GM12874 (cell line): ENCODE results near the gene SLC39A8.

ENCODE experiments used
- TF ChIP-seq, protein P1 (sequence below): IDR thresholded peaks from 2 replicates; pipeline ENCODE4 v1.5.1; 2011; ENCODE audit warnings: low read depth, mild to moderate bottlenecking, control low read depth, low read length, moderate library complexity; ENCODE audit not compliant: insufficient read depth

SLC39A8 gene

GRCh38 chr4:102335616-102336015, 9.7 kb downstream of the SLC39A8 start:
- TF ChIP-seq, protein P1, sequence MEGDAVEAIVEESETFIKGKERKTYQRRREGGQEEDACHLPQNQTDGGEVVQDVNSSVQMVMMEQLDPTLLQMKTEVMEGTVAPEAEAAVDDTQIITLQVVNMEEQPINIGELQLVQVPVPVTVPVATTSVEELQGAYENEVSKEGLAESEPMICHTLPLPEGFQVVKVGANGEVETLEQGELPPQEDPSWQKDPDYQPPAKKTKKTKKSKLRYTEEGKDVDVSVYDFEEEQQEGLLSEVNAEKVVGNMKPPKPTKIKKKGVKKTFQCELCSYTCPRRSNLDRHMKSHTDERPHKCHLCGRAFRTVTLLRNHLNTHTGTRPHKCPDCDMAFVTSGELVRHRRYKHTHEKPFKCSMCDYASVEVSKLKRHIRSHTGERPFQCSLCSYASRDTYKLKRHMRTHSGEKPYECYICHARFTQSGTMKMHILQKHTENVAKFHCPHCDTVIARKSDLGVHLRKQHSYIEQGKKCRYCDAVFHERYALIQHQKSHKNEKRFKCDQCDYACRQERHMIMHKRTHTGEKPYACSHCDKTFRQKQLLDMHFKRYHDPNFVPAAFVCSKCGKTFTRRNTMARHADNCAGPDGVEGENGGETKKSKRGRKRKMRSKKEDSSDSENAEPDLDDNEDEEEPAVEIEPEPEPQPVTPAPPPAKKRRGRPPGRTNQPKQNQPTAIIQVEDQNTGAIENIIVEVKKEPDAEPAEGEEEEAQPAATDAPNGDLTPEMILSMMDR = no peak

DNA sequence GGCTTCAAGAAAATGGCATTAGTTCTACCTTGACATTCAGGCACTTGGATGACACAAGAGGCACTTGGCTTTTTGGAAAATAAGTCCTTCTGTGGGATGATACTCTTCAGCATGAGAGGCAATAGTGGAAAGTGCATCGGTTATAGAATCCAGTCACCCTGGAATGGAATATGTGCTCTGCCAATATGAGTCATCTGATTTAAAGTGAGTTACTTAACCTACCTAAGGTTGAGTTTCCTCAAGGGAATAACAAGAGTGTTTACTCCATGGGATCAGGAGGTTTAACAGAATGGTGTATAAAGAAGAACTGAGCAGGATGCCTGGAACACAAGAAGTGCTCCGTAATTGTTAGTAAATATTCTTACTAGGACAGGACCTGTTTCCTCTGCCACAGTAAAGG, 10.7 kb downstream of the SLC39A8 start:
- TF ChIP-seq, protein P1 = no peak

- TF ChIP-seq, protein P1 = no peak
Observed at GRCh38 chr4:102333787-102334186, 11.5 kb downstream of the SLC39A8 start.

DNA sequence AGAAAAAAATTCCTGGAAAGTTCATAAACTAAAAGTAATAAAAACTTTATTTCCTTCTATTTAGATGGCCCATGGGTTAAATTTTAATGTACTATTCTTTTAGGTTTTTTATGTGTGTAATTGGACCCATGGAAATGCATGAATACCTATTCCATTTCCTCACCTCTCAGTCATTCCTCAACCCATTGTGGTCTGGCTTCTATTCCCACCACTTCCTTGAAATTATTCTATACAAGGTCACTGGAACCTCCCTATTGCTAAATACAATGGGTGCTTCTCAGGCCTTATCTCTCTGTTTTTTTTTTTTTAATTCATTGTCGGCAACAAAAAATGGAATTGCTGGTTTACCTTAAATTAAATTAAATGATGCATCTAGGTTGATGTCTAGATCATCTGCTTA, 17.2 kb downstream of the SLC39A8 start:
- TF ChIP-seq, protein P1 = no peak

- TF ChIP-seq, protein P1 = no peak
Observed at GRCh38 chr4:102326951-102327350, 18.3 kb downstream of the SLC39A8 start.

- TF ChIP-seq, protein P1 = no peak
Observed at GRCh38 chr4:102324730-102325129, 20.6 kb downstream of the SLC39A8 start.

GRCh38 chr4:102322736-102323135, 22.5 kb downstream of the SLC39A8 start:
- TF ChIP-seq, protein P1 = no peak
